B cell (primary cell): ENCODE measurements around the gene COBL. TPM values are rescaled to one million over a fixed set of nuclear protein-coding genes. Genes with fewer than 3 reads are reported as not detected.

ENCODE experiments used
- ATAC-seq: fragments of 200-7000 bp; cut with Tn5 transposase; one replicate; pipeline ENCODE4 v1.10.0; 2021; ENCODE audit warnings: low read depth, mild to moderate bottlenecking, moderate number of reproducible peaks, moderate library complexity
- CTCF ChIA-PET: fragments of 350-600 bp; sonication (Branson Sonifier 250); formaldehyde crosslinking; loops from one replicate; lab custom pipeline; 2021; ENCODE audit warnings: antibody characterized with exemption, inconsistent platforms; lab: Charles Lee
- POLR2A ChIA-PET: fragments of 350-600 bp; sonication (Branson Sonifier 250); formaldehyde crosslinking; loops from one replicate; lab custom pipeline; 2021; ENCODE audit warnings: antibody characterized with exemption; lab: Charles Lee
- DNase-seq: peaks from one replicate; pipeline ENCODE4 v3.0.0; 2013
- H2AFZ ChIP-seq: 2 replicates; pipeline ENCODE4 v1.6.1; 2012; ENCODE audit warnings: mild to moderate bottlenecking, low read depth, low read length; ENCODE audit not compliant: insufficient read depth, poor library complexity, severe bottlenecking
- H3K27ac ChIP-seq, 2 donors: 1 replicate in 1 of 2; 2 replicates in 1 of 2; pipeline ENCODE4 v1.5.1; 2012 to 2013; ENCODE audit warnings: low read length in 2 of 2, mild to moderate bottlenecking in 2 of 2, moderate library complexity in 1 of 2
- H3K27me3 ChIP-seq, 4 experiments: fragments of 200-600 bp in 1 of 4; sonication (generic) in 1 of 4; replicated peaks in 1 of 4; 1 replicate in 2 of 4; 2 replicates in 2 of 4; pipeline versions ENCODE4 v1.6.1 to v1.7.0; 2013 to 2016; ENCODE audit warnings: low read length in 3 of 4, mild to moderate bottlenecking in 2 of 4, mixed read lengths in 1 of 4, moderate library complexity in 1 of 4; ENCODE audit not compliant: insufficient read depth in 4 of 4, control insufficient read depth in 3 of 4; ENCODE audit errors: control extremely low read depth in 1 of 4
- H3K36me3 ChIP-seq, 2 experiments: replicated peaks in 1 of 2; 1 replicate in 1 of 2; 2 replicates in 1 of 2; pipeline versions ENCODE4 v1.6.1 to v1.7.1; 2013; ENCODE audit warnings: low read length in 1 of 2; ENCODE audit not compliant: insufficient read depth in 2 of 2, control insufficient read depth in 1 of 2; ENCODE audit errors: control extremely low read depth in 1 of 2, extremely low read depth in 1 of 2
- H3K4me1 ChIP-seq, 2 donors: fragments of 200-600 bp in 1 of 2; sonication (generic) in 1 of 2; 1 replicate in 1 of 2; 2 replicates in 1 of 2; pipeline versions ENCODE4 v1.5.1 to v1.6.1; 2013 to 2017; ENCODE audit warnings: low read length in 2 of 2; ENCODE audit not compliant: control insufficient read depth in 2 of 2, insufficient read depth in 2 of 2
- H3K4me2 ChIP-seq: replicated peaks from 2 replicates; pipeline ENCODE3; 2012; ENCODE audit warnings: mild to moderate bottlenecking, low read depth, low read length; ENCODE audit not compliant: poor library complexity, severe bottlenecking
- H3K4me3 ChIP-seq, 5 experiments: fragments of 200-600 bp in 1 of 5; sonication (generic) in 1 of 5; 1 replicate in 3 of 5; 2 replicates in 2 of 5; pipeline versions ENCODE4 v1.5.1 to v1.7.0; 2011 to 2016; ENCODE audit warnings: low read length in 4 of 5, mild to moderate bottlenecking in 4 of 5, low read depth in 2 of 5, control low read depth in 1 of 5, moderate library complexity in 1 of 5; ENCODE audit not compliant: insufficient read depth in 1 of 5; ENCODE audit errors: control extremely low read depth in 1 of 5, extremely low read depth in 1 of 5
- H3K79me2 ChIP-seq: fragments of 200-600 bp; sonication (generic); one replicate; pipeline ENCODE4 v1.6.0; 2016; ENCODE audit warnings: low read length; ENCODE audit not compliant: control insufficient read depth, insufficient read depth
- H3K9ac ChIP-seq: fragments of 200-600 bp; sonication (generic); 2 replicates; pipeline ENCODE4 v1.6.1; 2017; ENCODE audit warnings: mild to moderate bottlenecking, low read length, moderate library complexity
- H3K9me3 ChIP-seq, 3 donors: one replicate each; pipeline versions ENCODE4 v1.6.1 to v1.7.1; 2013; ENCODE audit warnings: low read length in 2 of 3; ENCODE audit not compliant: control insufficient read depth in 2 of 3, insufficient read depth in 1 of 3; ENCODE audit errors: control extremely low read depth in 1 of 3
- H4K20me1 ChIP-seq: 2 replicates; pipeline ENCODE4 v1.6.0; 2012; ENCODE audit warnings: mild to moderate bottlenecking, low read length; ENCODE audit not compliant: insufficient read depth, control insufficient read depth, poor library complexity, severe bottlenecking
- H3K27ac Mint-ChIP-seq: one replicate; pipeline ENCODE4 v1.8.0; 2021; ENCODE audit warnings: mixed read lengths
- H3K27me3 Mint-ChIP-seq: one replicate; pipeline ENCODE4 v1.8.0; 2021; ENCODE audit warnings: mixed read lengths
- H3K4me1 Mint-ChIP-seq: one replicate; pipeline ENCODE4 v1.8.0; 2021; ENCODE audit warnings: mixed read lengths
- H3K4me3 Mint-ChIP-seq: one replicate; pipeline ENCODE4 v1.8.0; 2021; ENCODE audit warnings: mixed read lengths
- H3K9me3 Mint-ChIP-seq: one replicate; pipeline ENCODE4 v1.8.0; 2022; ENCODE audit warnings: mixed read lengths; ENCODE audit not compliant: insufficient read depth
- CTCF ChIP-seq: fragments of 200-600 bp; IDR thresholded peaks from one replicate; pipeline ENCODE4 v1.8.0; 2022; ENCODE audit warnings: antibody characterized with exemption, mild to moderate bottlenecking
- EZH2 ChIP-seq: IDR thresholded peaks from 2 replicates; pipeline ENCODE4 v1.6.1; 2012; ENCODE audit warnings: borderline replicate concordance, low read depth, mild to moderate bottlenecking, moderate library complexity, low read length; ENCODE audit not compliant: insufficient read depth, poor library complexity, severe bottlenecking
- WGBS: methylation state at CpG from one replicate; pipeline ENCODE4 v1.1.5; 2013; ENCODE audit warnings: missing lambda C conversion rate; ENCODE audit not compliant: insufficient coverage; 5-methylcytosine and 5-hydroxymethylcytosine counted together
- intact Hi-C: fragments of 100-400 bp; cut with micrococcal nuclease; formaldehyde crosslinking; loops from one replicate; pipeline ENCODE4 v1.10.0; 2022
- polyA plus RNA-seq: library from polyadenylated mRNA; depleted of rRNA; stranded (reverse); fragments of >200 nt; gene quantifications from 2 replicates; pipeline ENCODE4 v1.2.3, GENCODE V29; 2012
- total RNA-seq, 2 donors: library from RNA; stranded (reverse); fragments of 120-200 nt in 1 of 2; gene quantifications; 1 replicate in 1 of 2; 2 replicates in 1 of 2; pipeline versions ENCODE4 v1.2.3 to v1.2.4, GENCODE V29; 2013 to 2022

COBL gene
- total and polyA plus RNA-seq, 2 donors (not counting 1 experiment from before 2014, with no cell fraction given), result not detected

- 37% methylated on average over 5 of the region's 6 CpGs for WGBS
- H3K4me2 ChIP-seq, result no peak overlapping the region
- TF ChIP-seq CTCF (no peak), EZH2 (no peak)
- H3K36me3 ChIP-seq, result no peaks in the 10 kb centered on the region
- no peaks in the 10 kb centered on the region for H4K20me1 ChIP-seq
- H3K9me3 ChIP-seq, result no peaks in the 10 kb centered on the region
- no peaks in the 10 kb centered on the region for H3K9me3 Mint-ChIP-seq
- peaks cover 5% of the 10 kb centered on the region for H3K27me3 Mint-ChIP-seq
- no peak overlapping the region for H3K4me3 Mint-ChIP-seq
- H3K27me3 ChIP-seq, result peaks cover 0 to 4% (median 0%) of the 10 kb centered on the region in 4 experiments
- ATAC-seq (no peak), DNase-seq (no peak)
- no peaks in the 10 kb centered on the region for H3K4me1 ChIP-seq
- CTCF ChIA-PET, result interaction anchor here (1.9 kb wide), 1 partner anchor 20 kb away, joined by 5 read pairs; no protein-coding TSS in a partner anchor
- no peaks in the 10 kb centered on the region for H3K4me1 Mint-ChIP-seq
- H3K27ac Mint-ChIP-seq, result no peak overlapping the region
- H3K4me3 ChIP-seq, result no peak overlapping the region
- H3K9ac ChIP-seq, result no peak overlapping the region
- intact Hi-C loops, result no loop called here
- H2AFZ ChIP-seq, result no peak overlapping the region
- POLR2A ChIA-PET, result no interaction called here
- H3K27ac ChIP-seq, result no peak overlapping the region
- H3K79me2 ChIP-seq, result no peaks in the 10 kb centered on the region
These were observed 133.9 kb downstream of the COBL start for GRCh38 chr7:51182636-51183166.

GRCh38 chr7:51180092-51180491 lies 136.5 kb downstream of the COBL start:
- Histone ChIP-seq H3K9ac (no peak overlapping the region), H3K4me3 (no peak overlapping the region), H2AFZ (no peak overlapping the region), H3K9me3 (no peaks in the 10 kb centered on the region), H3K27me3 (peaks cover 0 to 4% (median 0%) of the 10 kb centered on the region in 4 experiments), H3K79me2 (no peaks in the 10 kb centered on the region), H3K4me2 (no peak overlapping the region), H3K27ac (no peak overlapping the region), H4K20me1 (no peaks in the 10 kb centered on the region), H3K36me3 (no peaks in the 10 kb centered on the region), H3K4me1 (no peaks in the 10 kb centered on the region)
- ATAC-seq (no peak), DNase-seq (no peak)
- 88% methylated on average over 4 of the region's 4 CpGs for WGBS
- intact Hi-C loops, result no loop called here
- H3K4me3 Mint-ChIP-seq, result no peak overlapping the region
- POLR2A ChIA-PET, result no interaction called here
- H3K9me3 Mint-ChIP-seq, result no peaks in the 10 kb centered on the region
- H3K27me3 Mint-ChIP-seq, result peaks cover 7% of the 10 kb centered on the region
- CTCF ChIA-PET, result no interaction called here
- TF ChIP-seq CTCF, result no peak
- TF ChIP-seq EZH2, result no peak
- no peaks in the 10 kb centered on the region for H3K4me1 Mint-ChIP-seq
- no peak overlapping the region for H3K27ac Mint-ChIP-seq
